Body of pancreas (tissue), 4 donors: ENCODE measurements around the gene ADAMTS2. TPM values are rescaled to one million over a fixed set of nuclear protein-coding genes. Genes with fewer than 3 reads are reported as not detected.

Experiments
- ATAC-seq: fragments of 150-250 bp; one replicate; pipeline ENCODE4 v1.9.1; 2016
- DNase-seq, 4 donors: peaks; one replicate each; pipeline ENCODE4 v3.0.0-alpha.2; 2019
- H3K27ac ChIP-seq, 4 donors: fragments of 200-600 bp; sonication (generic); 1 replicate in 3 of 4; 2 replicates in 1 of 4; pipeline versions ENCODE4 v1.5.1 to v1.6.1; 2016 to 2019; ENCODE audit warnings: mild to moderate bottlenecking in 1 of 4, mixed read lengths in 1 of 4, moderate library complexity in 1 of 4
- H3K27me3 ChIP-seq, 2 donors: fragments of 200-600 bp; sonication (generic); one replicate each; pipeline ENCODE4 v1.6.0; 2016; ENCODE audit warnings: mild to moderate bottlenecking in 1 of 2
- H3K36me3 ChIP-seq, 2 donors: fragments of 200-600 bp; sonication (generic); replicated peaks in 1 of 2; 2 replicates each; pipeline ENCODE4 v1.5.1; 2016; ENCODE audit warnings: low read depth in 2 of 2; ENCODE audit not compliant: insufficient read depth in 1 of 2
- H3K4me1 ChIP-seq: fragments of 200-600 bp; sonication (generic); one replicate; pipeline ENCODE4 v1.6.0; 2016
- H3K4me3 ChIP-seq, 2 donors: fragments of 200-600 bp; sonication (generic); 1 replicate in 1 of 2; 2 replicates in 1 of 2; pipeline ENCODE4 v1.5.1; 2016 to 2019
- H3K9me3 ChIP-seq, 3 donors: fragments of 200-600 bp; sonication (generic); 1 replicate in 2 of 3; 2 replicates in 1 of 3; pipeline ENCODE4 v1.5.1; 2016
- POLR2A ChIP-seq, 3 donors: fragments of 450-650 bp; IDR thresholded peaks; one replicate each; pipeline ENCODE4 v1.6.1; 2016; ENCODE audit warnings: antibody characterized with exemption in 3 of 3, mild to moderate bottlenecking in 2 of 3
- WGBS, 2 donors: methylation state at CpG; one replicate each; pipeline ENCODE4 v1.1.5; 2017; 5-methylcytosine and 5-hydroxymethylcytosine counted together
- intact Hi-C: fragments of 100-400 bp; cut with DNase I; formaldehyde crosslinking; loops from one replicate; pipeline ENCODE4 v1.15.1; 2023
- total RNA-seq, 2 donors: library from RNA; depleted of rRNA; stranded (reverse); fragments of >200 nt; gene quantifications; one replicate each; pipeline ENCODE4 v1.1.0, GENCODE V29; 2016
- TF ChIP-seq, protein P1 (sequence below), 7 experiments: fragments of 450-650 bp in 4 of 7; fragments of 200-600 bp in 3 of 7; sonication (generic) in 3 of 7; IDR thresholded peaks; one replicate each; pipeline ENCODE4 v1.5.1; 2016 to 2019; ENCODE audit warnings: antibody characterized with exemption in 7 of 7

The ADAMTS2 gene
- total RNA-seq, 2 donors from 2014 or later = 9.1 to 19.1 TPM

DNA sequence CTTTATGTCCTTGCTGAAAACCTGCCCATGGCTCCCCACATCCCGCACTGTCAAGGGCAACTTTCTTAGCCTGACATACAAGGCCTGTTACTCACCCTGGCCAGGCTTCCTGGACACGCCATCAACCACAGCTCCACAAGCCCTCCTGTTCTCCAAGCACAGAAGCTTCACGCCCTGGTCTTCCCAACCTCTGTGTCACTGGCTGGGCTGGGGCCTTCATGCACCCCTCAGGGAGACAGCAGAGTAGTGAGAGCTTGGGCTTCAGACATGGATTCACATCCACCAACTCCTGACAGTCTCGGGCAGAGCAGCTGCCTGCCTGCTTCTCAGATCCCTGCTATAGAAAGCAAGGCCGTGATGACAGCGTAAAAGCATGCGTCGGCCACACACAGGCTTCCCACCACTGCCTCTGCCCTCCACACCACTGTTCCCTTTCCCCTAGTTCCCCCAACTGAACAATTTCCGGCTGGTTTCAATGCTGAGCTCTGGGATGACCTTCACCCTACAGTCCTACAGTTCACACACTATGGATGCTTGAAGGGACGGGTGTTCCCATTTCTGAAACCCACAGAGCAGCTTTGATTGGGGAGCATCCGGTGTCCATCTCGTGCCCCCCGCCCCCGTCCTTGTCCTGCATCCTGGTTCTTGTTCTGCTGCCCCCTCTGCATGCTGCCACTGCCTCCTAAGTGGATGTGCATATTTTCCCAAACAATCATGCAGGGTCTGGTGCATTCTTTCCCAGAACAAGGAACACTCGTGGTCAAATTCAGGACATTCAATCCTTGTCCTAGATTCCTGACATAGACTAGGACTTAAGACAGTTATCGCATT lies 33.4 kb upstream of the ADAMTS2 start:
- H3K4me3 ChIP-seq = no peak overlapping the region
- intact Hi-C loops = no loop called here
- peak; percentile 9 for ATAC-seq
- peak in 1 of 4 donors; percentile 12 for DNase-seq
- no peaks in the 10 kb centered on the region for H3K27me3 ChIP-seq
- 42 to 57% methylated on average over 14 to 16 of the region's 16 CpGs for WGBS, 2 donors
- no peaks in the 10 kb centered on the region for H3K9me3 ChIP-seq
- H3K4me1 ChIP-seq = no peaks in the 10 kb centered on the region
- no peaks in the 10 kb centered on the region for H3K36me3 ChIP-seq
- no peak overlapping the region for H3K27ac ChIP-seq
- TF ChIP-seq, protein P1, sequence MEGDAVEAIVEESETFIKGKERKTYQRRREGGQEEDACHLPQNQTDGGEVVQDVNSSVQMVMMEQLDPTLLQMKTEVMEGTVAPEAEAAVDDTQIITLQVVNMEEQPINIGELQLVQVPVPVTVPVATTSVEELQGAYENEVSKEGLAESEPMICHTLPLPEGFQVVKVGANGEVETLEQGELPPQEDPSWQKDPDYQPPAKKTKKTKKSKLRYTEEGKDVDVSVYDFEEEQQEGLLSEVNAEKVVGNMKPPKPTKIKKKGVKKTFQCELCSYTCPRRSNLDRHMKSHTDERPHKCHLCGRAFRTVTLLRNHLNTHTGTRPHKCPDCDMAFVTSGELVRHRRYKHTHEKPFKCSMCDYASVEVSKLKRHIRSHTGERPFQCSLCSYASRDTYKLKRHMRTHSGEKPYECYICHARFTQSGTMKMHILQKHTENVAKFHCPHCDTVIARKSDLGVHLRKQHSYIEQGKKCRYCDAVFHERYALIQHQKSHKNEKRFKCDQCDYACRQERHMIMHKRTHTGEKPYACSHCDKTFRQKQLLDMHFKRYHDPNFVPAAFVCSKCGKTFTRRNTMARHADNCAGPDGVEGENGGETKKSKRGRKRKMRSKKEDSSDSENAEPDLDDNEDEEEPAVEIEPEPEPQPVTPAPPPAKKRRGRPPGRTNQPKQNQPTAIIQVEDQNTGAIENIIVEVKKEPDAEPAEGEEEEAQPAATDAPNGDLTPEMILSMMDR (IDR thresholded peaks at IDR 0.05) = no peak
- TF ChIP-seq POLR2A (IDR thresholded peaks at IDR 0.05) = no peak

GRCh38 chr5:179378116-179378440 lies 32.8 kb upstream of the ADAMTS2 start:
- H3K27ac ChIP-seq = no peak overlapping the region
- intact Hi-C loops = no loop called here
- ATAC-seq = no peak

DNA sequence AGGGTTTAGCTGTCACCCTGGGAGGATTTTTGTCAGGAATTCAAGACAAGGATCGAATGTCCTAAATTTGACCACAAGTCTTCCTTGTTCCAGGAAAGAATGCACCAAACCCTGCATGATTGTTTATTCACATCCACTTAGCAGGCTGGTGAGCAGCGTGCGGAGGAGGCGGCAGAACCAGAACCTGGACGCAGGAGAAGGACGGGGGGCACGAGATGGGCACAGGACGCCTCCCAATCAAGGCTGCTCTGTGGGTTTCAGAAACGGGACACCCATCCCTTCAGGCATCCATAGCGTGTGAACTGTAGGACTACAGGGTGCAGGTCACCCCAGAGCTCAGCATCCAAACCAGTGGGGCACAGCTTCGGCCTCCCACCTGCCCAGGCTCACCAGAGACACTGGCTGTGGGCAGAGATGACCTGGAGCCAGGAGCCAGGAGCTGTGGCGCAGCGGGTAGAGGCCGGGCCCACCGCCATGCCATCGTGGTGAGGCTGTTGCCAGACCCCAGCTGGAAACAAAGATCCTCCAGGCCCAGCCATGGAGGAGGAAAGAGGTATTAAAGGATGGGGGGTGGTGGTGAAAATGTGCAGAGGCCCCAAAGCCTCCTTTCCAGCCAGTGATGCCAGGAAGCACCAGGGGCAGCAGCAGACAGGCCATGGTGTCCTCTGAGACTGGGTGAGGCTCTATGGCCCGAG lies 32.3 kb upstream of the ADAMTS2 start:
- intact Hi-C loops = no loop called here
- TF ChIP-seq, protein P1 (IDR thresholded peaks at IDR 0.05) = no peak
- TF ChIP-seq POLR2A (IDR thresholded peaks at IDR 0.05) = no peak
- WGBS, 2 donors = 72 to 74% methylated on average over 14 to 17 of the region's 17 CpGs
- Histone ChIP-seq H3K4me1 (no peaks in the 10 kb centered on the region), H3K27me3 (no peaks in the 10 kb centered on the region), H3K4me3 (no peak overlapping the region), H3K27ac (no peak overlapping the region), H3K9me3 (no peaks in the 10 kb centered on the region), H3K36me3 (no peaks in the 10 kb centered on the region)
- no peak for ATAC-seq
- DNase-seq = no peak

More at GRCh38 chr5:179378116-179378440, 32.8 kb upstream of the ADAMTS2 start:
- DNase-seq = no peak
- no peaks in the 10 kb centered on the region for H3K9me3 ChIP-seq
- H3K27me3 ChIP-seq = no peaks in the 10 kb centered on the region
- no peak overlapping the region for H3K4me3 ChIP-seq
- TF ChIP-seq POLR2A (IDR thresholded peaks at IDR 0.05) = no peak
- TF ChIP-seq, protein P1 (IDR thresholded peaks at IDR 0.05) = no peak
- no peaks in the 10 kb centered on the region for H3K36me3 ChIP-seq
- WGBS, 2 donors = 30 to 83% methylated on average over 2 to 5 of the region's 5 CpGs
- no peaks in the 10 kb centered on the region for H3K4me1 ChIP-seq

- H3K36me3 ChIP-seq = no peaks in the 10 kb centered on the region
- WGBS, 2 donors = 73 to 81% methylated on average over 19 of the region's 19 CpGs
- no peaks in the 10 kb centered on the region for H3K4me1 ChIP-seq
- H3K27ac ChIP-seq = no peak overlapping the region
- no peaks in the 10 kb centered on the region for H3K9me3 ChIP-seq
- no peak overlapping the region for H3K4me3 ChIP-seq
- DNase-seq (no peak), ATAC-seq (no peak)
- intact Hi-C loops = no loop called here
- TF ChIP-seq POLR2A (IDR thresholded peaks at IDR 0.05) = no peak
- TF ChIP-seq, protein P1 (IDR thresholded peaks at IDR 0.05) = no peak
- H3K27me3 ChIP-seq = no peaks in the 10 kb centered on the region
Observed at GRCh38 chr5:179376701-179377420, 31.6 kb upstream of the ADAMTS2 start.
